Measurements from ENCODE around the gene CLSTN3.
"Not testable (repeated sequence)": the region's sequence is repeated elsewhere in the genome, so short reads cannot be mapped to it uniquely, and the experiment has no call there.

The CLSTN3 gene

DNA sequence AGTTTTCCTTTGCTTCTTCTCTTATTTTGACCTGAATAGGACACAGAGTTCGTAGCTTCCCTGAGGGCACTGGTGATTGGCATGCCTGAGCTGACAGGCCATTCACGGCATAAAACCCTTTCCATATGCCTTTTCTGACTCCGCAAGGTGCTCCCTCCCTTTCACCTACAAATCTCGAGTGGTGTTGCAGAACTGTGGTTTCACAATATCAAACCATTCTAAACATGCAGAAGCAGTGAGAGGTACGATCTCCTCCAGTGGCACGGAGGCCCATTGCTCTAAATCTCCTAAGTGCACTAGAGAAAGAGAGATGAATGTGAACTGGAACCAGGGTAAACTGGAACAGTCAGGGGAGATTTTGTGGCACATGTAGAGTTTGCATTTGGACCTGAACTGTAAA, 23.9 kb downstream of the CLSTN3 start:
- no peak for DNase-seq

DNA sequence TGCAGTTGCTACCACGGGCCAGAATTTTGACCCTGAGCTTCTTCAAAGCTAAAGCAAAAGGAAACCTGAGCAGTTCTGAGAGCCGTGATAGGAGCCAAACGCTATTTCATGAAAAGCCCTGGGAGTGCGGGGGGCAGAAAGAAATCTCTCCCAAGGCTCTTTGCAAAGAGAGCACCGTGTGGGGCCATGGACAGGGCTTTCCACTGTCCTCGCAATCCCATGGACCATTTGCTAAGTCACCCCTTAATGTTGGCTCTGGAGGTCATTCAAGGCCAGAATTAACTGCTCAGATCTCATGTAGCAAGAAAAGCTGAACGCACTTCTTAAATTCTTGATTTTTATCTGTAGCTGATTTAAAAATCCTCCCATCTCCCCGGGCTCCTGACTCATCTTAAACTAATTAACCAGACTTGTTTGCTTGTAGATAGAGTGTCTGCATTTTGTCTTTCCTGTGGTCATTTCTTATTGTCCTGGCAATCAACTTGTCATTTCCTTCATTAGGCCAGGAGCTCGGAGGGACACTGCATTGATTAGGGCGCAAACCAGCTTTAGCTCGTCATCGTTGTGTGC, 24.8 kb downstream of the CLSTN3 start:
- no peak for DNase-seq

DNA sequence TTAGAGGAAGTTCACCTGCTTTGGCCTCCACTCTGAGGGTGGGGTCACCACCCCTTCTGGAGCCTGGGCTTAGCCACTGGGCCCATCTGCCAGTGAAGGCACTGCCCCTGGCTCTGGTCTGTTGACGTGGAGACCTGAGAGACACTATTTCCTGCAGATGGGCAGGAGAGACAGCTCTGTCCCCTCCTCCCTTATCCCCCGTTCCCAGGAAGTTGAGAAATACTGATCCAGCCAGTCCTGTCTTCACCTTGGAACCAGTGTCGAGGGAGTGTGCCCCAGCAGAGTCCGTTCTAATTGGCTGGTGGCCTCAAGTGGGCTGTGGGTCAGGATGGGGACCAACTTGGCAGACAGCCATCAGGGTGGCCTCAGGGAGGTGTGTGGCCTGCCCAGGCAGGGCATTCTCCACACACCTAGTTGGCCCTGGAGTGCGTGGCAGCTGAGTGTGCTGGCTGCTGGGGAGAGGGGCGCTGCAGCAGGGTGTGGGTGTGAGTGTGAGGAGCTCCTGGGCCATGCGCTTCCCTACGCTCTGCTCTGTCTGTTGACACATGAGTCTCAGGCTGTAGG, 25.4 kb downstream of the CLSTN3 start:
- DNase-seq, result no peak

- no peak for DNase-seq
Measured at GRCh38 chr12:7156259-7157197, 26.4 kb downstream of the CLSTN3 start.

DNA sequence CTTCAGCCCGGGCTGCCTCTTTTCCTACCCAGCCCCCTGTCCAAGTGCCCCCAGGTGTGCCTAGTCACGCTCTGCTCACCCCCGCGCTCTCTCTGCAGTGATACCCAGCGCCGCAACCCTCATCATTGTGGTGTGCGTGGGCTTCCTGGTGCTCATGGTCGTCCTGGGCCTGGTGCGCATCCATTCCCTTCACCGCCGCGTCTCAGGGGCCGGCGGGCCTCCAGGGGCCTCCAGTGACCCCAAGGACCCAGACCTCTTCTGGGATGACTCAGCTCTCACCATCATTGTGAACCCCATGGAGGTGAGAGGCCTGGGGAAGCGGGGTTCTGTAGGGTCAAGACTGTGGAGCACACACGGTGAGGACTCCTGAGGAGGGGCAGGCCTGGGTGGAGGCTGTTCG, 27.2 kb downstream of the CLSTN3 start:
- no peak for DNase-seq

GRCh38 chr12:7158781-7159609, 28.8 kb downstream of the CLSTN3 start:
- DNase-seq, result no peak

DNA sequence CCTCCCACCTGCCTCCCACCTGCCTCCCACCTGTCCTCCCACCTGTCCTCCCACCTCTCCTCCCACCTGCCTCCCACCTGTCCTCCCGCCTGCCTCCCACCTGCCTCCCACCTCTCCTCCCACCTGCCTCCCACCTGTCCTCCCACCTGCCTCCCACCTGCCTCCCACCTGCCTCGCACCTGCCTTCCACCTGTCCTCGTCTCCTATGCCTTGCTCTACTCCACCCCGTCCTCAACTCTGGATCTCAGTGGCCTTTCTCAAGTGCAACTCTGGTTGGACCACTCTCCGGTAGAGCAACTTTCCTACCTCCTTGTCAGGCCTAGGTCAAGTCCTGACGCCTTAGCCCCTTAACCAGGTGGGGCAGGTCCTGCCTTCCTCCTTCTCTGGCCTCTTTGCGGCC, 30.0 kb downstream of the CLSTN3 start:
- DNase-seq, result no peak

DNA sequence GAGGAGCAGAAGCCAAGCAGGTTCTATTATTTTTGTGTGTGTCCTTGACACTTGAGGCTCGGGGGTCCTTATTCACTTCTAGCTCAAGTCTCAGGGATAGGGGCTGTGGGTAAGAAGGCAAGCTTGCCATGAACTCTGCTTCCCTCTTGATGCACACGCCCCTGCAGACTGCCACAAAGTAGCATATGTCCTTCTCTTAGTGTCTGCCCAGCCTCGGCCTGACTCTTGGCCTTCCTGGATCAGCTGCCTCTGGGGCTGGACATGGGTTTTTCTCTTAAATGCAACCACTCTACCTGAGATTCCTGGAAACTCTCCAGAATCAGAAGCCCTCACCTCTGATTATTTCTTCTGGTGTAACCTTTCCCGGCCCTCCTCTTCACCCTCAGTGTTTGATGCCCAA, 31.2 kb downstream of the CLSTN3 start:
- no peak for DNase-seq

DNA sequence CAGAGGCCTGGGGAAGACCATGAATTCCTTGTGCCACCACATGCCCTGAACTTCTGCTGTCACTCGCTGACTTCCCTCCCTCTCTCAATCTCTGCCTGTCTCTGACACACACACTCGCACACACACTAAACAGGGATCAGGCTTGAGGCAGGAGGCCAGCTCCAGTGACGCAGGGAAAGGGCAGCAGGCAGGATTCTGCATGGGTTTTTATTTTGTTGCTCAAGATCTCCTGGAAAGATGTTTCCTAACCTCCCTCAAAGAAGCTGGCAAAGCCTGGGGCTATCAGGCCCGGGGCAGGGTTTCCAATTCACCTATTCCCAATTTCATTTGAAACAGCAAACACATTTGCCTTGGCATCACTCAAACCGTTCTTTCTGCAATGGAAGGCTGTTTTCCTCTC, 31.6 kb downstream of the CLSTN3 start:
- DNase-seq, result no peak

- peak; percentile 33 for DNase-seq
Measured at GRCh38 chr12:7162691-7163114, 32.5 kb downstream of the CLSTN3 start.

DNA sequence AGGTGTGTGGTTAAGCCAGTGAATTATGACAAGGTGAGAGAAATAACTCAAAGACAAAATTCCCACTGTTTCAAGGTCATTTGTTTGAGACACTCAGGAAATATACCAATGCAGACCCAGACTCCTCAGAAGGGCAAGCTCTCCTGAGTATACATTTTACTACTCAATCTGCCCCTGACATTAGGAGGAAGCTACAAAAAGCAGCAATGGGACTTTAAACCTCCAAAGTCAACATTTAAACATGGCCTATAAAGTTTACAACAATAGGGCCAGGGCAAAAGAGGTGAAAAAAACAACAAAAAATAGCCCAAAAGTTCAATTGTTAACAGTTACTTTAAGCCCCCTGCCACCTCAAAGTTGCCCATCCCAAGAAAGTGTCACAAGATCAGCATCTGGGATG, 39.8 kb downstream of the CLSTN3 start:
- no peak for DNase-seq

DNA sequence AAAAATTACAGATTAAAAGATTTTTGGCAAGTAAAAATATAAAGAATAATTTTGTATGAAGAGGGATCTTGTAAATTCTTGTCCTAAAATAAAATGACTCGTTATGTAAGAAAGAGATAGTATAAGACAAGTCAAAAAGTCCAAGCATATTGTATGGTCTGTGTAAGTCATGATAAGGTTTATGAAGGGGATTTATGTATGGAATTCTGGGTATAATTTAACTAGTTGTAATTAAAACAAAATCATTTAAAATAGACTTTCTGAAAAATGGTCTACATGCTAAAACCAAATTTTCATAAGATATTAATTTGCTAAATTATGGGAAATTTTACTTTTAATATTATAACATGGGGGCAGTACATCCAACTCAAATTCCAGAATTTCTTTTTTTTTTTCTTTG, 41.7 kb downstream of the CLSTN3 start:
- DNase-seq, result no peak

DNA sequence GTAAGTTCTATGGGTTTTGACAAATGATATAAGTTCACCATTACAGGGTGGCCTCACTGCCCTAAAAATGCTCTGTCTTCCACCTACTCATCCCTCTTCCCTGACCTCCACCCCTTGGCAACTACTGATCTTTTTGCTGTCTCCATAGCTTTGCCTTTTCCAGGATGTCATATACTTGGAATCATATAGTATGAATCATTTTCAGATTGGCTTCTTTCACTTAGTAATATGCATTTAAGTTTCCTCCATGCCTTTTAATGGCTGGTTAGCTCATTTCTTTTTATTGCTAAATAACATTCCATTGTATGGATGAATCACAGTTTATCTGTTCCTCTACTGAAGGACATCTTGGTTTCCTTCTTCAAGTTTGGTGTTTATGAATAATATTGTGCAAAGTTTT, 45.3 kb downstream of the CLSTN3 start:
- no peak for DNase-seq

DNA sequence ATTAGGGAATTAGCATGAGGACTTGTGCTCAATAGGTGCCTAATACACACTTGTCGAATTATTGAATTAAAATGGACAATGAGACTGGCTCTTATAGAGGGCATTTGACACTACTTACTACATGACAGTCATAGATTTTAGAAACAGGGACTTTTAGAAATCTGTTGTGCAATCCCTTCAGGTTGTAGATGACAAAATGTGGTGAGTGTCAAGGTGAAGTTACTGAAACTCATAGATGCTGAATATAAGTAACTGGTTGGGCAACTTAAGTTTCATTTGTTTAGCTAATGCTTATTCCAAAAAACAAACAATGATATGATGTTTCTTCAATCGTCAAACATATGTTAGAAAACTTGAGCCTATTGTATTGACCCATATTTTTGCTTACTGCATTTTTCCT, 46.4 kb downstream of the CLSTN3 start:
- DNase-seq, result no peak

DNA sequence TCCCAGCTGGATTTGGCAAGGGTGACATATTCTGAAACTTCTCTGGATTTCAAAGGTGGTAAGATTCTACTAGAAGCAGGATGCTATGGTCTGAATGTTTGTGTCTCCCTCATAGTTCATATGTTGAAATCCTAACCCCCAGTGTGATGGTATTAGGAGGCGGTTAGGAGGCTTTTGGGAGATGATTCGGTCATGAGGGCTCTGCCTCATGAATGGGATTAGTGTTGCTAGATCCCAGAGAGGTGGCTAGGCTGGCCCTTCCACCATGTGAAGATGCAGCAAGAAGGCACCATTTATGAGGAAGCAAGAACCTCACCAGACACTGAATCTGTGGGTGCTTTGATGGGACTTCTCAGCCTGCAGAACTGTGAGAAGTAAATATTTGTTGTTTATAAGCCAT, 48.3 kb downstream of the CLSTN3 start:
- DNase-seq, result no peak

GRCh38 chr12:7180685-7181084, 50.5 kb downstream of the CLSTN3 start:
- DNase-seq, result no peak

GRCh38 chr12:7186058-7186457, 55.9 kb downstream of the CLSTN3 start:
- not testable (repeated sequence) for DNase-seq

DNA sequence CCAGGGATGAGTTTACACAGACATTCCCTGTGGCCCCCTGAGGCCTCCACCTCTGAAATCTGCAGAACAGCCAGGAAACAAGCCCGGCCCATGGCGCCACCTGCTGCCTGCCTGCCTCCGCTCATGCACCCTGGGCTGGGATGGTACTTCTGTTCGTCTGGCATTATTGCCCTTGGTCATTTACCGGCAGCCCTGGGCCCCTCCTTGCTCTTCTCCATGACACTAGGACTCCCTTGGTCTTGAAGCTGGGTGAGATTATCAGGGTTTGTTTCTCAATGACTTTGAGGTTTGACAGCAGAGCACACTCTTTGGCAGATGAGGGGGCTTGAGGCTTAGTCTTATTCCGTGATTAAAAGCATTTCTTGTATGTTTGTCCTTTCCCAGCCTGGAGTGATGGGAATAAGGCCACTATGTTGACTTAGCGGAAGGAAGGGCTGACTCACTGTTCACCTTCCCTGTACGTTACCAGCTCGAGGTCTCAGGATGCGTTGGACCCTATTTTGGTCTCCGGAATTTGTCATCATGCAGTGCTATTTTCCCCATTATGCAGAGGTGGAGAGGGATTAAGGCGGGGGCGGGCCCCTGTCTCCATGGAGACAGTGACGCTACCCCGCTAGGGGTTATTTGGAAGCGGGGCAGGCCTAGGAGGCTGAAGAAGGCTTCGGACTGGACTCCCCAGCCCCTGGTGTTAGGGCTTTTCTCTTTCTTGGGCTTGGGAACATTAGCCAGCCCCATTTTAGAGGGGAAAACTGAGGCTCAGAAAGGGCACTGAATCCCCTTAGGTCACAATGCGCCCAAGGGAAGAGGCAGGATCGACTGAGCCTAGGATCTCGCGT, 58.6 kb downstream of the CLSTN3 start:
- peak; percentile 68 for DNase-seq

DNA sequence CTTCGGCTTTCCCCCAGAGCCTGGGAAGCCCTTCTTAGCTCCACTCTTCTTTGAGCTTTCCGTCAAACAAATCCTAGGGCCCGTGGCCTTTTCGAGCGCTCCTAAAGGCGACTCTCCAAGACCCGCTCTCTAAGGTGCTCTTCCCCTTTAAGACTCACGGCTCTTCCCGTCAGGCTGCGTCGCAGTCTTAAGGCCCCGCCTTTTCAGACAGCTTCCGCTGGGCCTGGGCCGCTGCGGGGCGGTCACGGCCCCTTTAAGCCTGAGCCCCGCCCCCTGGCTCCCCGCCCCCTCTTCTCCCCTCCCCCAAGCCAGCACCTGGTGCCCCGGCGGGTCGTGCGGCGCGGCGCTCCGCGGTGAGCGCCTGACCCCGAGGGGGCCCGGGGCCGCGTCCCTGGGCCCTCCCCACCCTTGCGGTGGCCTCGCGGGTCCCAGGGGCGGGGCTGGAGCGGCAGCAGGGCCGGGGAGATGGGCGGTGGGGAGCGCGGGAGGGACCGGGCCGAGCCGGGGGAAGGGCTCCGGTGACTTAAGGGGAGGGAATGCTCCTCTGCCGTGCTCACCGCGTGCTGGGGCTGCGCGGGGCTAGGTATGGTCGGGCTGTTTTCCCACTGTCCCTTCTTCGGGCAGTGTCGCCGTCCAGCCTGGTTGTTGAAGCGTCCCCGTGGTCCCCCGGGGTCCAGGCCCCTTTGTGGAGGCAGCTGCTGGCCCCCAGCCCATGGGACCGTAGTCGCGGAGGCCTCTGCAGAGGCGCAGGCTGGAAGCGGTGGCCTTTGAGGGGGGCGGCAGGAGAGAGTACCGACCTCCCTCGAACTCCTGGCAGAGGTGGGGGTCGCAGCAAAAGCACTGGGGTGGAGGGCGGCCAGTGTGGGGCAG, 59.5 kb downstream of the CLSTN3 start, which contains the start of gene PEX5:
PEX5 (plus strand) TSS at position 289 of the 870 bp plus-strand sequence. CDS start 692 bp downstream, outside the sequence.
- peak; percentile 94 for DNase-seq

DNA sequence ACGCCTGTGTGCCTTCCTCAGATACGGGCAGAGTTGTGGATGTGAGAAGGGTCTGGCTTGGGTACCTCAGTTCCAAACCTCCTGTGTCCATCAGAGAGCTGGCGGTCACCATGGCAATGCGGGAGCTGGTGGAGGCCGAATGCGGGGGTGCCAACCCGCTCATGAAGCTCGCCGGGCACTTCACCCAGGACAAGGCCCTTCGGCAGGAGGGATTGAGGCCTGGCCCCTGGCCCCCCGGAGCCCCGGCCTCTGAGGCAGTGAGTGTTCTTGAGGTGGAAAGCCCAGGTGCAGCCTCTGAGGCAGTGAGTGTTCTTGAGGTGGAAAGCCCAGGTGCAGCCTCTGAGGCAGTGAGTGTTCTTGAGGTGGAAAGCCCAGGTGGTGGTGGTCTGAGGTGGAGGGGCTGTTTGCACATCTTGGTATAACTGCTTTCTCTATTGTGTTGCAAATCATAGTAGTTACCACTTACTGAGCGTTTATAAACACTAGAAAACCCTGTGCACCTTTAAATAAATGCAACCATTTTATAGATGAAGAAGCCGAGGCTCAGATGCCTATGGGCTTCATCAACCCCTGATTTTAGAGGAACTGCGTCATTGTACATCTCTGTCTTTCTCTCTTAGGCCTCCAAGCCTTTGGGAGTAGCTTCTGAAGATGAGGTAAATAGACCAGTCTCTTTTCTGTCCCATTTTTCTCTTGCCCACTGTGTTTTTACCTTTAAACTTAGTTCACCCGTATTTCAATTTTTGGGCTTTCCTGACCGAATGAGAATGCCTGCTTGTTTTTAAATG, 60.3 kb downstream of the CLSTN3 start:
- no peak for DNase-seq

Data from hematopoietic multipotent progenitor cell treated with erythropoietin and hydrocortisone succinate and interleukin-3 and kit ligand, for 8 days (in vitro differentiated cells).